IMR-90 (cell line): ENCODE results near the gene RBMS3. TPM values are rescaled to one million over a fixed set of nuclear protein-coding genes. Genes with fewer than 3 reads are reported as not detected.

ENCODE experiments used
- ATAC-seq: fragments of 200-7000 bp; cut with Tn5 transposase; 2 replicates; pipeline ENCODE4 v1.9.1; 2020; ENCODE audit warnings: low read depth, mild to moderate bottlenecking, moderate library complexity
- BruUV-seq: library from RNA; stranded (reverse); fragments of 400-500 nt; replicated peaks from 2 replicates; lab custom pipeline; 2021; lab: Mats Ljungman, UMichigan
- CTCF ChIA-PET: fragments of 300-600 bp; formaldehyde crosslinking; extraction: SDS; loops from one replicate; lab custom pipeline; 2021; ENCODE audit warnings: antibody characterized with exemption; lab: Yijun Ruan, JAX
- POLR2A ChIA-PET: fragments of 300-600 bp; sonication (Branson Sonifier 250); formaldehyde crosslinking; loops from one replicate; lab custom pipeline; 2022; ENCODE audit warnings: antibody characterized with exemption; ENCODE audit not compliant: unreplicated experiment; lab: Charles Lee
- DNase-seq: peaks from one replicate; pipeline ENCODE4 v3.0.0; 2013
- H2AFZ ChIP-seq: replicated peaks from 2 replicates; pipeline ENCODE3; 2013; ENCODE audit warnings: low read length, mild to moderate bottlenecking; ENCODE audit not compliant: poor library complexity
- H2AK5ac ChIP-seq: 2 replicates; pipeline ENCODE4 v1.6.1; 2013; ENCODE audit warnings: low read depth, low read length, inconsistent platforms
- H2AK9ac ChIP-seq: replicated peaks from 2 replicates; pipeline ENCODE3; 2013; ENCODE audit warnings: mild to moderate bottlenecking, low read depth, low read length, moderate library complexity; ENCODE audit not compliant: poor library complexity
- H2BK120ac ChIP-seq: 2 replicates; pipeline ENCODE4 v1.6.1; 2013; ENCODE audit warnings: low read depth, low read length, inconsistent platforms
- H2BK15ac ChIP-seq: 3 replicates; pipeline ENCODE4 v1.6.1; 2013; ENCODE audit warnings: low read depth, low read length, inconsistent platforms
- H2BK20ac ChIP-seq: 2 replicates; pipeline ENCODE4 v1.6.1; 2013; ENCODE audit warnings: low read depth, mild to moderate bottlenecking, inconsistent platforms, low read length, moderate library complexity
- H2BK5ac ChIP-seq: 2 replicates; pipeline ENCODE4 v1.6.1; 2013; ENCODE audit warnings: mild to moderate bottlenecking, low read depth, low read length, inconsistent platforms; ENCODE audit not compliant: poor library complexity, severe bottlenecking
- H3K14ac ChIP-seq: replicated peaks from 2 replicates; pipeline ENCODE4 v1.6.1; 2013; ENCODE audit warnings: low read depth, low read length, inconsistent platforms
- H3K18ac ChIP-seq: 2 replicates; pipeline ENCODE4 v1.6.1; 2013; ENCODE audit warnings: low read depth, low read length, control low read depth
- H3K23ac ChIP-seq: 2 replicates; pipeline ENCODE4 v1.6.1; 2013; ENCODE audit warnings: low read depth, low read length, inconsistent platforms
- H3K27ac ChIP-seq: 2 replicates; pipeline ENCODE4 v1.5.1; 2013; ENCODE audit warnings: mild to moderate bottlenecking, control low read depth, low read length; ENCODE audit not compliant: insufficient read depth
- H3K27me3 ChIP-seq: 2 replicates; pipeline ENCODE4 v1.6.1; 2013; ENCODE audit warnings: low read length; ENCODE audit not compliant: control insufficient read depth, insufficient read depth
- H3K36me3 ChIP-seq: 2 replicates; pipeline ENCODE4 v1.6.1; 2013; ENCODE audit warnings: low read length, mixed read lengths; ENCODE audit not compliant: control insufficient read depth, insufficient read depth
- H3K4ac ChIP-seq: 2 replicates; pipeline ENCODE4 v1.6.1; 2013; ENCODE audit warnings: low read depth, low read length, inconsistent platforms
- H3K4me1 ChIP-seq: 2 replicates; pipeline ENCODE4 v1.6.1; 2013; ENCODE audit warnings: low read length, mixed read lengths; ENCODE audit not compliant: control insufficient read depth, insufficient read depth
- H3K4me2 ChIP-seq: 2 replicates; pipeline ENCODE4 v1.6.1; 2013; ENCODE audit warnings: low read depth, mild to moderate bottlenecking, control low read depth, low read length, moderate library complexity
- H3K4me3 ChIP-seq: 2 replicates; pipeline ENCODE4 v1.5.1; 2013; ENCODE audit warnings: low read depth, mild to moderate bottlenecking, control low read depth, low read length, moderate library complexity; ENCODE audit not compliant: insufficient read depth
- H3K56ac ChIP-seq: 2 replicates; pipeline ENCODE4 v1.6.1; 2013; ENCODE audit warnings: low read length, inconsistent platforms; ENCODE audit not compliant: insufficient read depth; ENCODE audit errors: extremely low read depth
- H3K79me1 ChIP-seq, 2 experiments: 2 replicates each; pipeline ENCODE4 v1.6.1; 2013; ENCODE audit warnings: low read length in 2 of 2, inconsistent platforms in 1 of 2, low read depth in 1 of 2
- H3K9ac ChIP-seq: 2 replicates; pipeline ENCODE4 v1.6.1; 2013; ENCODE audit warnings: low read depth, low read length, control low read depth
- H3K9me1 ChIP-seq: 2 replicates; pipeline ENCODE4 v1.6.1; 2013; ENCODE audit warnings: low read length, inconsistent platforms; ENCODE audit not compliant: insufficient read depth
- H3K9me3 ChIP-seq: 2 replicates; pipeline ENCODE4 v1.6.1; 2013; ENCODE audit warnings: low read length; ENCODE audit not compliant: control insufficient read depth, insufficient read depth
- H4K20me1 ChIP-seq: 2 replicates; pipeline ENCODE4 v1.6.1; 2013; ENCODE audit warnings: low read length, inconsistent platforms; ENCODE audit not compliant: insufficient read depth
- H4K5ac ChIP-seq: 2 replicates; pipeline ENCODE4 v1.6.1; 2013; ENCODE audit warnings: mild to moderate bottlenecking, low read depth, low read length, control low read depth
- H4K8ac ChIP-seq, 2 experiments: 2 replicates each; pipeline ENCODE4 v1.6.1; 2013; ENCODE audit warnings: low read depth in 2 of 2, low read length in 2 of 2, control low read depth in 1 of 2, inconsistent platforms in 1 of 2
- H4K91ac ChIP-seq: 2 replicates; pipeline ENCODE4 v1.6.1; 2013; ENCODE audit warnings: low read depth, low read length, inconsistent platforms; ENCODE audit not compliant: insufficient read depth
- CHD1 ChIP-seq: IDR thresholded peaks from 2 replicates; pipeline ENCODE4 v1.6.1; 2012; ENCODE audit warnings: low read depth, low read length, improper control_type of control experiment
- MAFK ChIP-seq: IDR thresholded peaks from 2 replicates; pipeline ENCODE4 v1.6.1; 2012; ENCODE audit warnings: low read depth, low read length, improper control_type of control experiment
- MAZ ChIP-seq: IDR thresholded peaks from 2 replicates; pipeline ENCODE4 v1.6.1; 2012; ENCODE audit warnings: low read depth, mild to moderate bottlenecking, low read length, improper control_type of control experiment, moderate library complexity, borderline replicate concordance
- POLR2A ChIP-seq: IDR thresholded peaks from 2 replicates; pipeline ENCODE4 v1.6.1; 2012; ENCODE audit warnings: mild to moderate bottlenecking, low read depth, low read length
- RAD21 ChIP-seq: IDR thresholded peaks from 2 replicates; pipeline ENCODE4 v1.6.1; 2012; ENCODE audit warnings: low read length, improper control_type of control experiment
- WGBS, 2 experiments: methylation state at CpG; one replicate each; pipeline versions ENCODE4 v1.1.5 to v1.1.7; 2013; ENCODE audit warnings: missing lambda C conversion rate in 2 of 2; ENCODE audit not compliant: insufficient read length in 1 of 2; ENCODE audit errors: extremely low coverage in 2 of 2; 5-methylcytosine and 5-hydroxymethylcytosine counted together
- dilution Hi-C: fragments of 300-500 bp; cut with HindIII; formaldehyde crosslinking; loops from one replicate; pipeline ENCODE4 v1.14.3; 2018; ENCODE audit warnings: low sequenced_read_pairs; ENCODE audit not compliant: unreplicated experiment
- in situ Hi-C: fragments of 300-500 bp; cut with MboI; formaldehyde crosslinking; loops from 3 replicates; pipeline ENCODE4 v1.14.3; 2019; ENCODE audit warnings: low sequenced_read_pairs, inconsistent platforms, mixed read lengths
- intact Hi-C: fragments of 100-400 bp; cut with micrococcal nuclease; formaldehyde crosslinking; loops from 2 replicates; pipeline ENCODE4 v1.10.0; 2022
- polyA plus RNA-seq, 3 experiments: library from polyadenylated mRNA; depleted of rRNA; stranded (reverse); fragments of >200 nt; gene quantifications; 2 replicates each; pipeline ENCODE4 v1.2.3, GENCODE V29; 2012; ENCODE audit warnings: low replicate concordance in 1 of 3
- total RNA-seq: library from RNA; depleted of rRNA; stranded (reverse); fragments of >200 nt; gene quantifications from 2 replicates; pipeline ENCODE4 v1.2.3, GENCODE V29; 2012
- TF ChIP-seq, protein P1 (sequence below): fragments of 150-350 bp; IDR thresholded peaks from 2 replicates; pipeline ENCODE4 v1.6.1; 2016; ENCODE audit warnings: low read depth, mild to moderate bottlenecking, low read length, moderate library complexity, borderline replicate concordance

Gene RBMS3
- total and polyA plus RNA-seq, 2 of the 4 experiments (the other 2 are of a cell fraction): 15.2 to 127 TPM

DNA sequence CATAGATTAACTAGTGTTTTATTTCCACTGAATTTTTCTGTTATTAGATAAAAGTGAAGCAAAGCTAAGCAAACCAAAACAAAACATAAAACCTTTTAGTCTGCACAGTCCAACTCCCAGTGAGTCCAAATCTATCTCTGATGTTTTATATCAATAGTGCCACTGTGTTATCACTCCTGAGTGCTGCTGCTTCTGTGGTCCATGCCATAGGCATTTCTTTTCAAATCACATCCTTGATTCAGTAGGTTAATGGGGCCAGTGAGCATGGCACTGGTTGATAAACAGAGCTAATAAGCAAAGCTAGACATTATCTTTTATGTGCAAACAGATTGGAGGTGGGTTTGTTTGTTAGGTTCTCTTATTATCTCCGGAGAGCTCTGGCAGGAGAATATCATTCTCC lies 30.0 kb downstream of the RBMS3 start:
- H3K9me3 ChIP-seq: no peaks in the 10 kb centered on the region
- no peak overlapping the region for H3K23ac ChIP-seq
- H3K18ac ChIP-seq: no peak overlapping the region
- no peak overlapping the region for H2BK20ac ChIP-seq
- no peak overlapping the region for H2AK5ac ChIP-seq
- no peaks in the 10 kb centered on the region for H3K27me3 ChIP-seq
- BruUV-seq: no TSS peak
- H3K27ac ChIP-seq: no peak overlapping the region
- no peak overlapping the region for H2BK120ac ChIP-seq
- WGBS, 2 experiments: no CpG with 5 or more reads among the region's 1 CpG
- H2AK9ac ChIP-seq: no peak overlapping the region
- no peak overlapping the region for H3K4me3 ChIP-seq
- peaks cover 14% of the 10 kb centered on the region for H3K4me1 ChIP-seq
- ChIA-PET CTCF (no interaction called here), POLR2A (no interaction called here)
- H3K36me3 ChIP-seq: no peaks in the 10 kb centered on the region
- no peak for DNase-seq
- no peak overlapping the region for H4K91ac ChIP-seq
- ATAC-seq: no peak
- no peak overlapping the region for H3K9ac ChIP-seq
- intact Hi-C loops: no loop called here
- H4K5ac ChIP-seq: no peak overlapping the region
- H2BK15ac ChIP-seq: no peak overlapping the region
- no peak overlapping the region for H3K4ac ChIP-seq
- H2AFZ ChIP-seq: no peak overlapping the region
- dilution Hi-C loops: no loop called here
- H4K20me1 ChIP-seq: peaks cover 26% of the 10 kb centered on the region
- peaks cover 37 to 68% of the 10 kb centered on the region in 2 experiments for H3K79me1 ChIP-seq
- no peak overlapping the region for H2BK5ac ChIP-seq
- TF ChIP-seq MAZ (no peak), CHD1 (no peak), MAFK (no peak), RAD21 (no peak), POLR2A (no peak)
- TF ChIP-seq, protein P1, sequence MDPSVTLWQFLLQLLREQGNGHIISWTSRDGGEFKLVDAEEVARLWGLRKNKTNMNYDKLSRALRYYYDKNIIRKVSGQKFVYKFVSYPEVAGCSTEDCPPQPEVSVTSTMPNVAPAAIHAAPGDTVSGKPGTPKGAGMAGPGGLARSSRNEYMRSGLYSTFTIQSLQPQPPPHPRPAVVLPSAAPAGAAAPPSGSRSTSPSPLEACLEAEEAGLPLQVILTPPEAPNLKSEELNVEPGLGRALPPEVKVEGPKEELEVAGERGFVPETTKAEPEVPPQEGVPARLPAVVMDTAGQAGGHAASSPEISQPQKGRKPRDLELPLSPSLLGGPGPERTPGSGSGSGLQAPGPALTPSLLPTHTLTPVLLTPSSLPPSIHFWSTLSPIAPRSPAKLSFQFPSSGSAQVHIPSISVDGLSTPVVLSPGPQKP: no peak
- no peak overlapping the region for H3K14ac ChIP-seq
- H3K9me1 ChIP-seq: peaks cover 14% of the 10 kb centered on the region
- H3K4me2 ChIP-seq: no peak overlapping the region
- no peak overlapping the region for H4K8ac ChIP-seq
- in situ Hi-C loops: no loop called here
- H3K56ac ChIP-seq: no peak overlapping the region
